Gastroesophageal sphincter (tissue), 2 donors: ENCODE measurements around the gene ETV3L.
A peak's percentile ranks its signal among the peaks of the same experiment; 100 is the strongest.

Experiments
- POLR2A ChIP-seq, 2 donors: fragments of 450-650 bp; IDR thresholded peaks; one replicate each; pipeline ENCODE4 v1.6.1; 2017; ENCODE audit warnings: antibody characterized with exemption in 2 of 2, mild to moderate bottlenecking in 2 of 2, moderate library complexity in 1 of 2
- POLR2AphosphoS5 ChIP-seq: sonication (generic); formaldehyde crosslinking; IDR thresholded peaks from one replicate; pipeline ENCODE4 v1.6.1; 2017; ENCODE audit warnings: antibody characterized with exemption

DNA sequence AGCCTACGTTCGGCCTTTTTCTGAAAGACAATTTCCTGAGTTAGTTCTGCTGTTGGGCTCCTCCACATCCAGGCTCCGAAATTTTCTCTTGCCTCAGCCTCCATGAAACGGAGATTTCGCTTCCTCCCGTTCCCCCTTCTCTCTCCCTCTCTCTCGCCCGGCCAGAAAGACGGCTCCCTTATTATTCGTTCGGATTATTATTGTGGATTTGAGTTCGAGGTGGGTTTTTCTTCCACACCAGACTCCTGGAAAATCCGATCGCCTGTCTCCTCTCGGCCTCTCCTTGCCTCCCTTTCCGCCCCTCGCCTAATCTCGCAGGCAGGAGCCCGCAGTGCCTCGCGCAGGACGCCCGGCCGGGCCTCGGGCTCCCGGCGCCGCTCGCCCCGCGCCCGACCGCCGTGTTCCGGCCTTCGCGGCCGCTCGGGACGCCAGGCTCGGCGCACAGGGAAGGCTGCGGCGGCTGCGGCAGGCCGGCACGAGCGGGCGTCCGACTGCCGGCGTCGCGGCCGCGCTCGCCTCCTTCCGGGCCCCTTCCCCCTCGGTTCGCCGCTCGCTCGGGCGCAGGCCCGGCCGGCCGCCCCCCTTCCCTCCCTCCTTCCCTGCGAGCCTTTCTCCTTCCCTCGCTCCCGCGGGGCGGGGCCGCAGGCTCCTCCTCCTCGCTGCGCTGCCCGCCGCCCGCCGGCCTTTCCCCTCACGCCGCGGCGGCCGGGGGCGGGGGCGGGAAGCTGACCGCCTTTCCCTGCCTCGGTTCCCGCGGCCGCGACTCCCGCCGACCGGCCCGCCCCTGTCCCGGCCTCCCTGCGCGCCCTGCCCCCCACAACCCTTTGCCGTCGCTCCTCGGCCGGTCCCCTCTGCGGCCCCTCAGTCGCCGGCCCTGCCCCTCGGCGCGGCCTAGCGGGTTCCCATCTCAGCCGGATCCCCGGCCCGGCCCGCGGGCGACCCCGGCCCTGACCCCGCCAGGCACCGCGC, 54.1 kb downstream of the ETV3L start, which contains the start of gene ARHGEF11:
- peak; percentile 53 for TF ChIP-seq POLR2AphosphoS5
- TF ChIP-seq POLR2A (IDR thresholded peaks at IDR 0.05): peak; percentile 71 to 88
